Esophagus muscularis mucosa (tissue), 4 donors: ENCODE results near the gene METTL15. TPM values are rescaled to one million over a fixed set of nuclear protein-coding genes. Genes with fewer than 3 reads are reported as not detected.

ENCODE experiments used
- DNase-seq: peaks from one replicate; pipeline ENCODE4 v3.0.0-alpha.2; 2017; ENCODE audit errors: extremely low spot score
- H3K27ac ChIP-seq, 4 donors: fragments of 200-600 bp; sonication (generic); replicated peaks in 1 of 4; 1 replicate in 3 of 4; 2 replicates in 1 of 4; pipeline ENCODE4 v1.5.1; 2016 to 2019; ENCODE audit warnings: mild to moderate bottlenecking in 1 of 4
- H3K27me3 ChIP-seq, 4 donors: fragments of 200-600 bp; sonication (generic); one replicate each; pipeline versions ENCODE4 v1.5.1 to v1.6.0; 2016 to 2019
- H3K36me3 ChIP-seq, 4 donors: fragments of 200-600 bp; sonication (generic); one replicate each; pipeline ENCODE4 v1.5.1; 2016 to 2019
- H3K4me1 ChIP-seq, 4 donors: fragments of 200-600 bp; sonication (generic); one replicate each; pipeline ENCODE4 v1.5.1; 2016 to 2019
- H3K4me3 ChIP-seq, 4 donors: fragments of 200-600 bp; sonication (generic); 1 replicate in 2 of 4; 2 replicates in 2 of 4; pipeline ENCODE4 v1.5.1; 2016 to 2019; ENCODE audit warnings: mild to moderate bottlenecking in 4 of 4, moderate library complexity in 1 of 4
- H3K9me3 ChIP-seq, 4 donors: fragments of 200-600 bp; sonication (generic); 1 replicate in 3 of 4; 2 replicates in 1 of 4; pipeline ENCODE4 v1.5.1; 2016 to 2019
- CTCF ChIP-seq, 3 experiments: fragments of 200-600 bp in 2 of 3; fragments of 450-650 bp in 1 of 3; sonication (generic) in 2 of 3; IDR thresholded peaks; one replicate each; pipeline ENCODE4 v1.5.1; 2017 to 2019; ENCODE audit warnings: antibody characterized with exemption in 3 of 3, mild to moderate bottlenecking in 2 of 3, moderate library complexity in 1 of 3
- EP300 ChIP-seq: sonication (generic); formaldehyde crosslinking; IDR thresholded peaks from one replicate; pipeline ENCODE4 v1.6.1; 2017; ENCODE audit warnings: antibody characterized with exemption
- POLR2A ChIP-seq: fragments of 450-650 bp; IDR thresholded peaks from one replicate; pipeline ENCODE4 v1.6.1; 2017; ENCODE audit warnings: antibody characterized with exemption, moderate library complexity, mild to moderate bottlenecking, low read depth
- POLR2AphosphoS5 ChIP-seq, 2 donors: sonication (generic); formaldehyde crosslinking; IDR thresholded peaks; one replicate each; pipeline ENCODE4 v1.6.1; 2017; ENCODE audit warnings: antibody characterized with exemption in 2 of 2
- WGBS: methylation state at CpG from one replicate; pipeline ENCODE4 v1.1.5; 2018; 5-methylcytosine and 5-hydroxymethylcytosine counted together
- intact Hi-C: fragments of 100-400 bp; cut with DNase I; formaldehyde crosslinking; loops from one replicate; pipeline ENCODE4 v1.15.1; 2023
- total RNA-seq, 4 donors: library from RNA; depleted of rRNA; stranded (reverse); fragments of >200 nt; gene quantifications; one replicate each; pipeline versions ENCODE4 v1.1.0 to v1.2.1, GENCODE V29; 2016

METTL15 gene
- total RNA-seq, 4 donors from 2014 or later: 7.5 to 10.0 (median 8.5) TPM

GRCh38 chr11:28223577-28223976 lies 115.4 kb downstream of the METTL15 start:
- Histone ChIP-seq H3K27ac (no peak overlapping the region), H3K4me1 (peaks cover 0 to 6% (median 1%) of the 10 kb centered on the region in 4 donors), H3K9me3 (no peaks in the 10 kb centered on the region), H3K36me3 (peaks cover 0 to 4% (median 1%) of the 10 kb centered on the region in 4 donors), H3K27me3 (no peaks in the 10 kb centered on the region), H3K4me3 (no peak overlapping the region)
- no peak for TF ChIP-seq POLR2A
- no peak for TF ChIP-seq POLR2AphosphoS5 (IDR thresholded peaks at IDR 0.05)
- TF ChIP-seq EP300: no peak
- TF ChIP-seq CTCF (IDR thresholded peaks at IDR 0.05): no peak
- DNase-seq: no peak
- intact Hi-C loops: no loop called here
- 63% methylated on average over 1 of the region's 1 CpG for WGBS

- no peak for DNase-seq
- Histone ChIP-seq H3K27me3 (no peaks in the 10 kb centered on the region), H3K27ac (no peak overlapping the region), H3K36me3 (peaks cover 0 to 4% (median 1%) of the 10 kb centered on the region in 4 donors), H3K4me1 (peaks cover 0 to 6% (median 1%) of the 10 kb centered on the region in 4 donors), H3K4me3 (no peak overlapping the region), H3K9me3 (no peaks in the 10 kb centered on the region)
- intact Hi-C loops: no loop called here
- TF ChIP-seq POLR2A (no peak), CTCF (IDR thresholded peaks at IDR 0.05) (no peak), EP300 (no peak), POLR2AphosphoS5 (IDR thresholded peaks at IDR 0.05) (no peak)
- 87% methylated on average over 2 of the region's 2 CpGs for WGBS
These were observed 115.8 kb downstream of the METTL15 start for GRCh38 chr11:28223994-28224393.

GRCh38 chr11:28227460-28227859 lies 119.3 kb downstream of the METTL15 start:
- WGBS: 92% methylated on average over 1 of the region's 1 CpG
- Histone ChIP-seq H3K4me3 (no peak overlapping the region), H3K27ac (no peak overlapping the region), H3K4me1 (peaks cover 0 to 6% (median 1%) of the 10 kb centered on the region in 4 donors), H3K27me3 (no peaks in the 10 kb centered on the region), H3K9me3 (no peaks in the 10 kb centered on the region), H3K36me3 (peaks cover 0 to 3% (median 0%) of the 10 kb centered on the region in 4 donors)
- TF ChIP-seq POLR2A: no peak
- TF ChIP-seq CTCF (IDR thresholded peaks at IDR 0.05): no peak
- no peak for TF ChIP-seq POLR2AphosphoS5 (IDR thresholded peaks at IDR 0.05)
- TF ChIP-seq EP300: no peak
- intact Hi-C loops: no loop called here
- no peak for DNase-seq

GRCh38 chr11:28228196-28228895 lies 120.2 kb downstream of the METTL15 start:
- H3K4me1 ChIP-seq: peaks cover 0 to 6% (median 1%) of the 10 kb centered on the region in 4 donors
- TF ChIP-seq POLR2A: no peak
- no peak for TF ChIP-seq EP300
- intact Hi-C loops: no loop called here
- H3K36me3 ChIP-seq: peaks cover 0 to 3% (median 0%) of the 10 kb centered on the region in 4 donors
- no peak for DNase-seq
- H3K4me3 ChIP-seq: no peak overlapping the region
- H3K27me3 ChIP-seq: no peaks in the 10 kb centered on the region
- no peaks in the 10 kb centered on the region for H3K9me3 ChIP-seq
- H3K27ac ChIP-seq: no peak overlapping the region

GRCh38 chr11:28231475-28231874 lies 123.3 kb downstream of the METTL15 start:
- 95% methylated on average over 2 of the region's 2 CpGs for WGBS
- intact Hi-C loops: no loop called here
- no peak for DNase-seq
- TF ChIP-seq POLR2A (no peak), EP300 (no peak), POLR2AphosphoS5 (IDR thresholded peaks at IDR 0.05) (no peak), CTCF (IDR thresholded peaks at IDR 0.05) (no peak)
- no peak overlapping the region for H3K4me3 ChIP-seq
- no peaks in the 10 kb centered on the region for H3K9me3 ChIP-seq
- no peak overlapping the region for H3K27ac ChIP-seq
- peaks cover 0 to 3% (median 0%) of the 10 kb centered on the region in 4 donors for H3K36me3 ChIP-seq
- no peaks in the 10 kb centered on the region for H3K27me3 ChIP-seq
- peaks cover 0 to 6% (median 1%) of the 10 kb centered on the region in 4 donors for H3K4me1 ChIP-seq
